Measurements from ENCODE around the gene SCN8A.

SCN8A gene

GRCh38 chr12:51722431-51722830, 131.4 kb downstream of the SCN8A start:
- no peak for DNase-seq

- no peak for DNase-seq
These were observed 135.1 kb downstream of the SCN8A start for GRCh38 chr12:51726161-51726560.

- DNase-seq: no peak
These were observed 135.9 kb downstream of the SCN8A start for GRCh38 chr12:51726931-51727330.

GRCh38 chr12:51729331-51729730, 138.3 kb downstream of the SCN8A start:
- DNase-seq: no peak

- DNase-seq: no peak
These were observed 139.7 kb downstream of the SCN8A start for GRCh38 chr12:51730745-51731144.

GRCh38 chr12:51740536-51740935, 149.5 kb downstream of the SCN8A start:
- no peak for DNase-seq

GRCh38 chr12:51744235-51744634, 153.2 kb downstream of the SCN8A start:
- DNase-seq: no peak

GRCh38 chr12:51744957-51745356, 153.9 kb downstream of the SCN8A start:
- no peak for DNase-seq

GRCh38 chr12:51746416-51746815, 155.4 kb downstream of the SCN8A start:
- DNase-seq: no peak

GRCh38 chr12:51748235-51748634, 157.2 kb downstream of the SCN8A start:
- no peak for DNase-seq

GRCh38 chr12:51749206-51749985, 158.4 kb downstream of the SCN8A start:
- no peak for DNase-seq

- no peak for DNase-seq
These were observed 158.9 kb downstream of the SCN8A start for GRCh38 chr12:51749986-51750317.

- no peak for DNase-seq
These were observed 160.6 kb downstream of the SCN8A start for GRCh38 chr12:51751661-51752060.

- DNase-seq: no peak
These were observed 161.3 kb downstream of the SCN8A start for GRCh38 chr12:51752234-51752889.

- DNase-seq: no peak
These were observed 163.1 kb downstream of the SCN8A start for GRCh38 chr12:51753980-51754675.

- DNase-seq: no peak
These were observed 164.2 kb downstream of the SCN8A start for GRCh38 chr12:51755251-51755650.

GRCh38 chr12:51759175-51759574, 168.1 kb downstream of the SCN8A start:
- DNase-seq: no peak

GRCh38 chr12:51759695-51760094, 168.7 kb downstream of the SCN8A start:
- DNase-seq: no peak

GRCh38 chr12:51760231-51760630, 169.2 kb downstream of the SCN8A start:
- no peak for DNase-seq

- DNase-seq: no peak
These were observed 172.7 kb downstream of the SCN8A start for GRCh38 chr12:51763743-51764142.

GRCh38 chr12:51766067-51766676, 175.1 kb downstream of the SCN8A start:
- no peak for DNase-seq

- DNase-seq: no peak
These were observed 180.0 kb downstream of the SCN8A start for GRCh38 chr12:51771008-51771407.

GRCh38 chr12:51773145-51773869, 182.3 kb downstream of the SCN8A start:
- no peak for DNase-seq
